Lower lobe of right lung (tissue), 2 donors: ENCODE measurements around the gene CD38. TPM values are rescaled to one million over a fixed set of nuclear protein-coding genes. Genes with fewer than 3 reads are reported as not detected.

Source experiments
- ATAC-seq, 2 donors: fragments of 200-7000 bp; cut with Tn5 transposase; one replicate each; pipeline ENCODE4 v1.9.1; 2020 to 2022; ENCODE audit warnings: mild to moderate bottlenecking in 2 of 2, moderate library complexity in 2 of 2
- DNase-seq: peaks from one replicate; pipeline ENCODE4 v3.0.0-alpha.2; 2020
- H3K27ac ChIP-seq: fragments of 200-600 bp; one replicate; pipeline ENCODE4 v1.8.0; 2022
- H3K27me3 ChIP-seq: fragments of 200-600 bp; one replicate; pipeline ENCODE4 v1.8.0; 2022; ENCODE audit warnings: low read depth
- H3K36me3 ChIP-seq: fragments of 200-600 bp; one replicate; pipeline ENCODE4 v1.8.0; 2022; ENCODE audit warnings: mild to moderate bottlenecking
- H3K4me1 ChIP-seq: fragments of 200-600 bp; one replicate; pipeline ENCODE4 v1.8.0; 2022
- H3K4me3 ChIP-seq: fragments of 200-600 bp; one replicate; pipeline ENCODE4 v1.8.0; 2022; ENCODE audit warnings: mild to moderate bottlenecking
- H3K9me3 ChIP-seq: fragments of 200-600 bp; one replicate; pipeline ENCODE4 v1.8.0; 2022
- CTCF ChIP-seq: fragments of 200-600 bp; IDR thresholded peaks from one replicate; pipeline ENCODE4 v1.8.0; 2022; ENCODE audit warnings: antibody characterized with exemption, mild to moderate bottlenecking
- intact Hi-C: fragments of 100-400 bp; cut with DNase I; formaldehyde crosslinking; loops from one replicate; pipeline ENCODE4 v1.11.0; 2022
- total RNA-seq: library from RNA; stranded (reverse); fragmentation: NEBNext Ultra II Directional; extraction: Animal tissue kit (Norgen Biotek cat#: 25700); gene quantifications from one replicate; pipeline ENCODE4 v1.2.1, GENCODE V29; 2021
- donor health status: DM: no; HTN: yes; CAD: no; lungs with severe emphysema.

Gene CD38
- total RNA-seq, 1 donor from 2014 or later, result 8.5 TPM

- H3K27me3 ChIP-seq, result no peaks in the 10 kb centered on the region
- no peaks in the 10 kb centered on the region for H3K4me1 ChIP-seq
- intact Hi-C loops, result no loop called here
- H3K27ac ChIP-seq, result no peak overlapping the region
- TF ChIP-seq CTCF, result no peak
- ATAC-seq, result no peak
- H3K36me3 ChIP-seq, result no peaks in the 10 kb centered on the region
- H3K4me3 ChIP-seq, result no peak overlapping the region
- no peaks in the 10 kb centered on the region for H3K9me3 ChIP-seq
- no peak for DNase-seq
Observed at GRCh38 chr4:15894393-15894792, 116.3 kb downstream of the CD38 start.

GRCh38 chr4:15894921-15895916 is 117.1 kb downstream of the CD38 start:
- no peaks in the 10 kb centered on the region for H3K27me3 ChIP-seq
- no peak for ATAC-seq
- H3K36me3 ChIP-seq, result no peaks in the 10 kb centered on the region
- H3K9me3 ChIP-seq, result no peaks in the 10 kb centered on the region
- H3K27ac ChIP-seq, result no peak overlapping the region
- no peak for DNase-seq
- H3K4me1 ChIP-seq, result no peaks in the 10 kb centered on the region
- no peak for TF ChIP-seq CTCF
- no peak overlapping the region for H3K4me3 ChIP-seq
- intact Hi-C loops, result no loop called here

GRCh38 chr4:15897577-15897976 is 119.4 kb downstream of the CD38 start:
- no peak overlapping the region for H3K27ac ChIP-seq
- TF ChIP-seq CTCF, result no peak
- DNase-seq, result no peak
- no peak for ATAC-seq
- no peaks in the 10 kb centered on the region for H3K27me3 ChIP-seq
- no peaks in the 10 kb centered on the region for H3K9me3 ChIP-seq
- H3K4me1 ChIP-seq, result no peaks in the 10 kb centered on the region
- intact Hi-C loops, result no loop called here
- H3K4me3 ChIP-seq, result no peak overlapping the region
- no peaks in the 10 kb centered on the region for H3K36me3 ChIP-seq

- intact Hi-C loops, result no loop called here
- ATAC-seq (no peak), DNase-seq (no peak)
- Histone ChIP-seq H3K9me3 (no peaks in the 10 kb centered on the region), H3K27me3 (no peaks in the 10 kb centered on the region), H3K36me3 (no peaks in the 10 kb centered on the region), H3K27ac (no peak overlapping the region), H3K4me1 (no peaks in the 10 kb centered on the region), H3K4me3 (no peak overlapping the region)
- TF ChIP-seq CTCF, result no peak
Observed at GRCh38 chr4:15898902-15899301, 120.8 kb downstream of the CD38 start.

- no peaks in the 10 kb centered on the region for H3K36me3 ChIP-seq
- no peak overlapping the region for H3K27ac ChIP-seq
- no peaks in the 10 kb centered on the region for H3K27me3 ChIP-seq
- H3K9me3 ChIP-seq, result no peaks in the 10 kb centered on the region
- intact Hi-C loops, result no loop called here
- ATAC-seq (no peak), DNase-seq (no peak)
- H3K4me3 ChIP-seq, result no peak overlapping the region
- H3K4me1 ChIP-seq, result no peaks in the 10 kb centered on the region
- TF ChIP-seq CTCF, result no peak
Observed at GRCh38 chr4:15899511-15899910, 121.4 kb downstream of the CD38 start.
